KMS-11 (cell line): ENCODE data around the gene ZSWIM6.

Experiments used
- H2AFZ ChIP-seq: fragments of 200-600 bp; sonication (generic); 2 replicates; pipeline ENCODE4 v1.6.1; 2016; ENCODE audit warnings: antibody characterized with exemption, mixed run types, low read depth
- H3K27ac ChIP-seq: fragments of 200-600 bp; sonication (generic); 2 replicates; pipeline ENCODE4 v1.6.1; 2016; ENCODE audit warnings: mild to moderate bottlenecking, mixed run types
- H3K27me3 ChIP-seq: fragments of 200-600 bp; sonication (generic); 2 replicates; pipeline ENCODE4 v1.6.1; 2017; ENCODE audit warnings: mild to moderate bottlenecking, low read depth, mixed run types, moderate library complexity; ENCODE audit not compliant: insufficient read depth
- H3K36me3 ChIP-seq: fragments of 200-600 bp; sonication (generic); 2 replicates; pipeline ENCODE4 v1.6.1; 2017; ENCODE audit warnings: mild to moderate bottlenecking, mixed run types; ENCODE audit not compliant: insufficient read depth
- H3K4me1 ChIP-seq: fragments of 200-600 bp; sonication (generic); 2 replicates; pipeline ENCODE4 v1.6.1; 2016; ENCODE audit warnings: mild to moderate bottlenecking, low read depth, mixed run types; ENCODE audit not compliant: poor library complexity, severe bottlenecking
- H3K4me2 ChIP-seq: fragments of 200-600 bp; sonication (generic); 2 replicates; pipeline ENCODE4 v1.7.0; 2016; ENCODE audit warnings: mild to moderate bottlenecking, mixed run types
- H3K4me3 ChIP-seq: fragments of 200-600 bp; sonication (generic); IDR thresholded peaks from 2 replicates; pipeline ENCODE4 v1.6.1; 2017; ENCODE audit warnings: low read depth, low read length, mixed read lengths; ENCODE audit not compliant: insufficient read depth
- H3K79me2 ChIP-seq: fragments of 200-600 bp; sonication (generic); 2 replicates; pipeline ENCODE4 v1.6.1; 2016; ENCODE audit warnings: low read depth, mixed run types; ENCODE audit not compliant: insufficient read depth
- H3K9ac ChIP-seq: fragments of 200-600 bp; sonication (generic); 2 replicates; pipeline ENCODE4 v1.6.1; 2016; ENCODE audit warnings: mild to moderate bottlenecking, mixed run types
- H4K20me1 ChIP-seq: fragments of 200-600 bp; sonication (generic); 2 replicates; pipeline ENCODE4 v1.6.1; 2016; ENCODE audit warnings: mild to moderate bottlenecking, mixed run types; ENCODE audit not compliant: insufficient read depth
- TF ChIP-seq, protein P1 (sequence below): fragments of 200-600 bp; sonication (generic); conservative IDR thresholded peaks from 2 replicates; pipeline ENCODE4 v1.6.1; 2017; ENCODE audit warnings: low read depth, mild to moderate bottlenecking, antibody characterized with exemption, low read length, moderate library complexity, mixed read lengths

The ZSWIM6 gene

GRCh38 chr5:61504143-61504770 is 172.2 kb downstream of the ZSWIM6 start:
- Histone ChIP-seq H3K4me1 (no peaks in the 10 kb centered on the region), H3K36me3 (no peaks in the 10 kb centered on the region), H3K79me2 (no peaks in the 10 kb centered on the region), H4K20me1 (no peaks in the 10 kb centered on the region), H3K4me3 (no peak overlapping the region), H3K27me3 (no peaks in the 10 kb centered on the region), H3K4me2 (no peak overlapping the region), H3K9ac (no peak overlapping the region), H2AFZ (no peak overlapping the region), H3K27ac (no peak overlapping the region)
- TF ChIP-seq, protein P1, sequence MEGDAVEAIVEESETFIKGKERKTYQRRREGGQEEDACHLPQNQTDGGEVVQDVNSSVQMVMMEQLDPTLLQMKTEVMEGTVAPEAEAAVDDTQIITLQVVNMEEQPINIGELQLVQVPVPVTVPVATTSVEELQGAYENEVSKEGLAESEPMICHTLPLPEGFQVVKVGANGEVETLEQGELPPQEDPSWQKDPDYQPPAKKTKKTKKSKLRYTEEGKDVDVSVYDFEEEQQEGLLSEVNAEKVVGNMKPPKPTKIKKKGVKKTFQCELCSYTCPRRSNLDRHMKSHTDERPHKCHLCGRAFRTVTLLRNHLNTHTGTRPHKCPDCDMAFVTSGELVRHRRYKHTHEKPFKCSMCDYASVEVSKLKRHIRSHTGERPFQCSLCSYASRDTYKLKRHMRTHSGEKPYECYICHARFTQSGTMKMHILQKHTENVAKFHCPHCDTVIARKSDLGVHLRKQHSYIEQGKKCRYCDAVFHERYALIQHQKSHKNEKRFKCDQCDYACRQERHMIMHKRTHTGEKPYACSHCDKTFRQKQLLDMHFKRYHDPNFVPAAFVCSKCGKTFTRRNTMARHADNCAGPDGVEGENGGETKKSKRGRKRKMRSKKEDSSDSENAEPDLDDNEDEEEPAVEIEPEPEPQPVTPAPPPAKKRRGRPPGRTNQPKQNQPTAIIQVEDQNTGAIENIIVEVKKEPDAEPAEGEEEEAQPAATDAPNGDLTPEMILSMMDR = no peak

DNA sequence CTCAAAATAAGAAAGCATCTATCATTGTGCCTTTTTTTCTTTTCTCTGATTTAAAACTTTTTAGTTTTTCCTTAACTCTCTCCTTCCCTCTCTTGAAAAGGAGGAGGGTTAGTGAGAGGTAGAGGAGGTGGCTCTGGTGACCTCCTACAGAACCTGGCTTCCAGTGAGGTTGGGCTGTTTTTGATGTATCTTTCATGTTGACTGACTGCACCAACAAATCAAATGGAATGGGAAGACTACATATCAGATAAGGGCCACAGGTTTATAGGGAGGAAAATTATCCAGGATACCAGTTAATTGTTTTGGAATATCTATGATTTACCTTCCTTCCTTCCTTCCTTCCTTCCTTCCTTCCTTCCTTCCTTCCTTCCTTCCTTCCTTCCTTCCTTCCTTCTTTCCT is 173.2 kb downstream of the ZSWIM6 start:
- no peak overlapping the region for H3K27ac ChIP-seq
- H3K36me3 ChIP-seq = no peaks in the 10 kb centered on the region
- no peaks in the 10 kb centered on the region for H3K79me2 ChIP-seq
- H4K20me1 ChIP-seq = no peaks in the 10 kb centered on the region
- H3K4me2 ChIP-seq = no peak overlapping the region
- TF ChIP-seq, protein P1 = no peak
- no peak overlapping the region for H2AFZ ChIP-seq
- no peaks in the 10 kb centered on the region for H3K4me1 ChIP-seq
- no peak overlapping the region for H3K9ac ChIP-seq
- H3K4me3 ChIP-seq = no peak overlapping the region
- H3K27me3 ChIP-seq = no peaks in the 10 kb centered on the region

DNA sequence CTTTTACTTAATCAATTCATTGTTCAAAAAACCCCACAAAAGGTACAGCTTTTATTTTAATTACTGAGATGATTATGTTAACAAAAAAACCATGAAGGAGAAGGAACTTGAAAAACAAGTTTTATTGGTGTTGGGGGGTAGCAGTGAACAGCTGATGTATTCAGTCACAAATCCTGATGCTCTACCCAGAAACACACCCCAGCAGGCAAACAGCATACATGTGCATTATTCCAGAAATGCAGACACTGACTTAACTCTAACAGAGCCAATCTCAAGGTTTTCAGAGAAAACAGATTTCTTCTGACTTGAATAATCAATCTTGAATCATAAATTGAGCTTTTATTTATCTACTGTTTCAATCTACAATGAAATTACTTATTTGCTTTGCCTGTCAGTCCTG is 175.2 kb downstream of the ZSWIM6 start:
- no peak overlapping the region for H3K9ac ChIP-seq
- no peaks in the 10 kb centered on the region for H3K36me3 ChIP-seq
- no peak overlapping the region for H3K4me2 ChIP-seq
- no peaks in the 10 kb centered on the region for H3K27me3 ChIP-seq
- H3K79me2 ChIP-seq = no peaks in the 10 kb centered on the region
- H3K4me1 ChIP-seq = no peaks in the 10 kb centered on the region
- H4K20me1 ChIP-seq = no peaks in the 10 kb centered on the region
- TF ChIP-seq, protein P1 = no peak
- no peak overlapping the region for H3K27ac ChIP-seq
- no peak overlapping the region for H2AFZ ChIP-seq
- H3K4me3 ChIP-seq = no peak overlapping the region

- no peak overlapping the region for H3K4me3 ChIP-seq
- H3K4me1 ChIP-seq = no peaks in the 10 kb centered on the region
- no peaks in the 10 kb centered on the region for H3K36me3 ChIP-seq
- H3K4me2 ChIP-seq = no peak overlapping the region
- no peaks in the 10 kb centered on the region; the same call in 1 of the 2 replicates for H3K79me2 ChIP-seq
- no peak overlapping the region for H3K9ac ChIP-seq
- no peak overlapping the region for H3K27ac ChIP-seq
- no peaks in the 10 kb centered on the region for H3K27me3 ChIP-seq
- TF ChIP-seq, protein P1 = no peak
- H2AFZ ChIP-seq = no peak overlapping the region
- H4K20me1 ChIP-seq = no peaks in the 10 kb centered on the region
Observed at GRCh38 chr5:61516946-61517345, 184.9 kb downstream of the ZSWIM6 start.
